Measurements from ENCODE around the gene SMURF1.

SMURF1 gene

GRCh38 chr7:99042957-99043356 lies 101.0 kb downstream of the SMURF1 start:
- no peak for DNase-seq (ENCODE audit: low read depth)
- TF ChIP-seq CTCF (IDR thresholded peaks at IDR 0.05; ENCODE audit: insufficient read depth, low read depth, low read length, missing control alignments) = no peak
- no peak overlapping the region for H3K4me3 ChIP-seq (ENCODE audit: low read length)

DNA sequence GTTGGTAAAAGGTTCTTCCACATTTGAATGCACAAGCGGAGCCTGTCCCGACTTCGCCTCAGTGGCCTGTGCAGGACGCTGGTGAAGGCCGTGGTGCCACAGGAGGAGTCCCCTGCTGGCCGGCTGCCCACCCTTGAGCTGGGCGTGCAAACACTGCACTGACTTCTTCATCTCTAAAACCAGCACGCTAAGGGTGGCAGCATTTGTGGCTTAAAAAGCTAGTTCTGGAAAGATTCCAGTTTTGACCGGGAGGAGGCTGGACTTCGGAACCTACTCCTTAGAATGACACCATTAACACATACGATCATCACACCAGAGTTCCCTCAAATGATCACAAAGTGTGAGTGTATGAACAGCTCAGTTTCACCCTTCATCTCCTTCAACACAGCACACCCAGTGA lies 102.4 kb downstream of the SMURF1 start:
- no peak for TF ChIP-seq CTCF (IDR thresholded peaks at IDR 0.05; ENCODE audit: insufficient read depth, low read depth, low read length, missing control alignments)
- no peak for DNase-seq (ENCODE audit: low read depth)
- H3K4me3 ChIP-seq (ENCODE audit: low read length) = no peak overlapping the region

GRCh38 chr7:99040104-99040958 lies 103.6 kb downstream of the SMURF1 start:
- DNase-seq (ENCODE audit: low read depth) = peak; percentile 84
- TF ChIP-seq CTCF (IDR thresholded peaks at IDR 0.05; ENCODE audit: insufficient read depth, low read depth, low read length, missing control alignments) = peak; percentile 66
- no peak overlapping the region for H3K4me3 ChIP-seq (ENCODE audit: low read length)

- no peak for DNase-seq (ENCODE audit: low read depth)
- TF ChIP-seq CTCF (IDR thresholded peaks at IDR 0.05; ENCODE audit: insufficient read depth, low read depth, low read length, missing control alignments) = no peak
- H3K4me3 ChIP-seq (ENCODE audit: low read length) = no peak overlapping the region
Measured at GRCh38 chr7:99039384-99039891, 104.5 kb downstream of the SMURF1 start.

GRCh38 chr7:99038086-99038855 lies 105.6 kb downstream of the SMURF1 start:
- no peak for TF ChIP-seq CTCF (IDR thresholded peaks at IDR 0.05; ENCODE audit: insufficient read depth, low read depth, low read length, missing control alignments)
- no peak for DNase-seq (ENCODE audit: low read depth)
- H3K4me3 ChIP-seq (ENCODE audit: low read length) = no peak overlapping the region

GRCh38 chr7:99037327-99037940 lies 106.5 kb downstream of the SMURF1 start:
- H3K4me3 ChIP-seq (ENCODE audit: low read length) = no peak overlapping the region
- peak; percentile 15 for DNase-seq (ENCODE audit: low read depth)
- no peak for TF ChIP-seq CTCF (IDR thresholded peaks at IDR 0.05; ENCODE audit: insufficient read depth, low read depth, low read length, missing control alignments)

All from epithelial cell of esophagus (primary cell).